CD4-positive, alpha-beta T cell treated with Interleukin-15 for 4 hours (primary cell): ENCODE results near the gene PPP1R27.

Source experiments
- DNase-seq: peaks from one replicate; pipeline ENCODE4 v3.0.0-alpha.2; 2020; ENCODE audit warnings: low spot score

The PPP1R27 gene

DNA sequence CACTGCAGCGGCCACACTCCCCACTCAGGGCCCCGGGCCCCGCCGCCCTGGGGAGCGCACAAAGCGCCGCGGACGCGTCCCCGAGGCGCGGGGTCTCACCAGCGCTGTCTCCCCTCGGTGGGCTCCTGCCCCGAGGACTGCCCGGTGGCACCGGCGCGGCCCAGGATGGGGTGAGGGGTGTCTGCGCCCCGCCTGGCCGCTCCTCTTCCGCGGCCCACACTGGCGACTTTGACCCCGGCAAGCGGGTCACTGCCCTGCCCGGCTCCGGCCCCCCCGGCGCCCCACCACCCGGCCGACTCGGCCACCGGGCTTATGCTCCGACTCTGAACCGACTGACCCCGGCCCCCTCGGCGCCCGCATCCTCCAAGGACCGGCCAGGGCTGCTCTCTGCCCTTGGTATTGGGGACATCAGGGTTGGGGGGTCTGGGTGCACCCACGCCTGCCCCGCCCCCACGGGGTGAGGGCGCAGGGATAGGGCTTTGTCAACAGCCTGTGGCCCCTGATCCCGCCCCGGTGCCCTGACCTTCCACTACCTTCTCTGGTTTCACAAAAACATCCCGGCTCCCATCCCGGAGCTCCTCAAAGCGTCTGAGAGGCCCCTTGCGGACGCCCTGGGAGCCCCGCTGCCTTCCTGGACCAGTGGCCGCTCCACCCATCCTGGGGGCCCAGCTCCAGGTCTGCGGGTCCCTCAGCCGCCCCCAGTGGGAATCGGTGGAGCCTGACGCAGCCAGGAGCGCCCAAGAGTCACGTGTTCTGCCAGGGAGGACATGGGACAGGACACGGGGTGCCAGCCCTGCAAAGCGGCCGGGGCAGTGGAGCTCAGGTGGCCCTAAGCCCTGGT lies 30.1 kb downstream of the PPP1R27 start:
- no peak for DNase-seq

GRCh38 chr17:81803728-81804558 lies 30.9 kb downstream of the PPP1R27 start, which contains the start of gene GCGR:
GCGR (plus strand) TSS chr17:81804150; CDS start chr17:81809019, 4,869 bp downstream.
- no peak for DNase-seq

GRCh38 chr17:81802856-81803643 lies 31.8 kb downstream of the PPP1R27 start:
- DNase-seq: no peak

DNA sequence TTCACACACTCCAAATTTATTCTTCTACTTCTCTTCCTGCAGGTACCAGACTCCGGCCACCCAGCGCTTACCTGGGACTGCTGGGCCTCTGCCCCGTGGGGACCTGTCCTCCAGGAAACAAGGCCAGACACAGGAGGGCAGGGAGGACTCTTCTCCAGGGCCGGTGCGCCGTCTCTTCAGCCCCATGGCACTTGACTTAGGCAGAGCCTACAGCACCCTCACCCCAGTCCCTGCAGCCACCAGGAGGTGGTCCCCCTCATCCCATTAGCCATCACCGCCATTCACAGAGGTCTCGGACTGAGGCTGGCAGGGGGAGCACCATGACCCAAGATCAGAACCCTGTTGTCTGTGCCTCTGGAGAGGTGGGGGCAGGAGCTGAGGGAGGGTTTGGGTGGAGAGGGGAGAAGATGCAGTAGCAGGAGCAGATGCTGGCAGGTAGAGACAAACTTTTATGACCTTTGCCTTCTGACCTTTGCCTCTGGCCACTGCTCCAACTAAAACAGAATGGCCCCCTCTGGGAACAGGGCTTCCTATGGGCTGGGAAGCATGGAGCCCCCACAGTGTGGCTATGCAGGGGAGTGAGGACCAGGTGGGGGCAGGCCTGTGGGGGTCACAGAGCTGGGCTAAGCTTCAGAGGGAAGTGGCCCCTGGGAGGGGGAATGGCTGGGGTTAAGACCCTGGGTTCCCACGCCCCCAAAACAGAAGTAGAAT lies 32.6 kb downstream of the PPP1R27 start:
- DNase-seq: no peak

DNA sequence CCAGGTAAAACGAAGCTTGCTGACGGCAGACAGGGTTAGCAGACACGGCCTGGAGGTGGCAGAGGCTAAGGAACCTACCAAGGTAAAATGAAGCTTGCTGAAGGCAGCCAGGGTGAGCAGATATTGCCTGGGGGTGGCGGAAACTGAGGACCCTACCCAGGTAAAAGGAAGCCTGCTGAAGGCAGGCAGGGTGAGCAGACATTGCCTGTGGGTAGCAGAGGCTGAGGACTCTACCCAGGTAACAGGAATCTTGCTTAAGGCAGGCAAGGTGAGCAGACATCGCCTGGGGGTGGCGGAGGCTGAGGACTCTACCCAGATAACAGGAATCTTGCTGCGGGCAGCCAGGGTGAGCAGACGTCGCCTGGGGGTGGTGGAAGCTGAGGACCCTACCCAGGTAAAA lies 33.5 kb downstream of the PPP1R27 start:
- no peak for DNase-seq

GRCh38 chr17:81794509-81794908 lies 40.3 kb downstream of the PPP1R27 start:
- no peak for DNase-seq

- DNase-seq: no peak
These were observed 40.8 kb downstream of the PPP1R27 start for GRCh38 chr17:81794074-81794476.

DNA sequence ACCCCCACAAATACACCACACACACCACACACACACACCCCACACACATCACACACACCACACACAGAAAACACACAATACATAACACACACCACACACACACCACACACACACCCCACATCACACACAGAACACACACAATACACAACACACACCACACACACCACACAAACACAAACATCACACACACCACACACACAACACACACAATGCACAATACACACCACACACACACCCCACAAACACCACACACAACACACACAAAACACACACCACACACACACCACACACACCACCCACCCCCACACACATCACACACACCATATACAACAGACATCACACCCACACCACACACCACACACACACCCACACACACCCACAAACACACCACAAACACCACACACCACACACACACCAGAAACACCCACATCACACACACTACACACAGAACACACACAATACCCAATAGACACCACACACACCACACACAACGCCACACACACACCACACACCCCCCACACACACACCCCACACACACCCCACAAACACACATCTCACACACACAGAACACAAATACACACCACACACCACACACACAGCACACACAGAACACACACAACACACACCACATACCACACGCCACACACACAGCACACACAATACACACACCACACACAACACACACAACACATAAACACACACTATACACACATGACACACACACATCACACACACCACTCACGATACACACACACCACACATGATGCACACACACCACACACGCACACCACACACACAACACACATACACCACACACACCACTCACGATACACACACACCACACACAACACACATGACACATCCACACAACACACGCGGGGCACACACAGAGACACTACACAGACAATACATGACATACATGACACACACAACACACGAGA lies 41.9 kb downstream of the PPP1R27 start:
- DNase-seq: no peak
